ENCODE data around the gene MRPL55. TPM values are rescaled to one million over a fixed set of nuclear protein-coding genes. Genes with fewer than 3 reads are reported as not detected.

The MRPL55 gene
- total and polyA plus RNA-seq, 2 of the 13 experiments (the other 11 are each of a cell fraction or from before 2014, with no cell fraction given) = 58.6 to 92.9 TPM

DNA sequence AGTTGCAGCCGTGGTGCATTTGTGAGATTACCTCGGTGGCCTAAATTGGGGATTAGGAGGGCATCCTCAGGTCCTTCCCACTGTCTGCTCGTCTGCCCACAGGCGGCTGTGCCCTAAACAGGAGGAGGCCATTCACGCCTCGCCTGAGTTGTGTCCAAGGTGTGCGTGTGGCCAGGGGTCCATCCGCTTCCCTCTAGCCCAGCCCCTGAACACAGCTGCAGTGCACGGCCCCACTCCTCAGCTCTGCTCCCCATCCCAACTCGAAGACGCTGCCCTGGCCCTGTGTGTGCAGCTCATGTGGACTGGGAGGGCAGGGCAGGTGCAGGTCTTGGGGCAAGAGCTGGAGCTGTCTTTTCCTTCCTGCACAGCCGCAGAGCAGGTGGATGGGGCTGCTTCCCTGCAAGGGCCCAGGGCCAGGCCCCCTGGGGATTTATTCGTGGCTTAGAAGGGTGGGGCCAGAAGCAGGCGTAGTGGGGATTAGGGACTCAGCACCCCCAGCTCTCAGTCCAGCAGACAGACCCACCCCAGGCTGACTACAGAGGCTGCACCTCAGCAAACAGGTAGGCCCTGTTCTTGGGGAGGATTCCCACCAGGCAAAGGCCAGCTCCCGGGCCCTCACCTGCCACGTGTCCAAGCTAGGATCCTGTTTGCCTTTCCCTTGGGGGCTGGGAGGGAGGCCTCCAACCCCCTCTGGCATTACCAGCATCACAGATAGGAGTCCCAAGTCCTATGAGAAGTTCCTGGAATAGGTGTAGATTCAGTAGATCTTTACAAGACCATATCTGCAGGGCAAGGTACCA lies 35.3 kb upstream of the MRPL55 start (continued):
- TF ChIP-seq, protein P1, sequence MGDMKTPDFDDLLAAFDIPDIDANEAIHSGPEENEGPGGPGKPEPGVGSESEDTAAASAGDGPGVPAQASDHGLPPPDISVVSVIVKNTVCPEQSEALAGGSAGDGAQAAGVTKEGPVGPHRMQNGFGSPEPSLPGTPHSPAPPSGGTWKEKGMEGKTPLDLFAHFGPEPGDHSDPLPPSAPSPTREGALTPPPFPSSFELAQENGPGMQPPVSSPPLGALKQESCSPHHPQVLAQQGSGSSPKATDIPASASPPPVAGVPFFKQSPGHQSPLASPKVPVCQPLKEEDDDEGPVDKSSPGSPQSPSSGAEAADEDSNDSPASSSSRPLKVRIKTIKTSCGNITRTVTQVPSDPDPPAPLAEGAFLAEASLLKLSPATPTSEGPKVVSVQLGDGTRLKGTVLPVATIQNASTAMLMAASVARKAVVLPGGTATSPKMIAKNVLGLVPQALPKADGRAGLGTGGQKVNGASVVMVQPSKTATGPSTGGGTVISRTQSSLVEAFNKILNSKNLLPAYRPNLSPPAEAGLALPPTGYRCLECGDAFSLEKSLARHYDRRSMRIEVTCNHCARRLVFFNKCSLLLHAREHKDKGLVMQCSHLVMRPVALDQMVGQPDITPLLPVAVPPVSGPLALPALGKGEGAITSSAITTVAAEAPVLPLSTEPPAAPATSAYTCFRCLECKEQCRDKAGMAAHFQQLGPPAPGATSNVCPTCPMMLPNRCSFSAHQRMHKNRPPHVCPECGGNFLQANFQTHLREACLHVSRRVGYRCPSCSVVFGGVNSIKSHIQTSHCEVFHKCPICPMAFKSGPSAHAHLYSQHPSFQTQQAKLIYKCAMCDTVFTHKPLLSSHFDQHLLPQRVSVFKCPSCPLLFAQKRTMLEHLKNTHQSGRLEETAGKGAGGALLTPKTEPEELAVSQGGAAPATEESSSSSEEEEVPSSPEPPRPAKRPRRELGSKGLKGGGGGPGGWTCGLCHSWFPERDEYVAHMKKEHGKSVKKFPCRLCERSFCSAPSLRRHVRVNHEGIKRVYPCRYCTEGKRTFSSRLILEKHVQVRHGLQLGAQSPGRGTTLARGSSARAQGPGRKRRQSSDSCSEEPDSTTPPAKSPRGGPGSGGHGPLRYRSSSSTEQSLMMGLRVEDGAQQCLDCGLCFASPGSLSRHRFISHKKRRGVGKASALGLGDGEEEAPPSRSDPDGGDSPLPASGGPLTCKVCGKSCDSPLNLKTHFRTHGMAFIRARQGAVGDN (CRISPR knock-in tag; IDR thresholded peaks at IDR 0.05) = 0 out of 2 replicates have a peak, but pooled peaks have one; percentile 10

DNA sequence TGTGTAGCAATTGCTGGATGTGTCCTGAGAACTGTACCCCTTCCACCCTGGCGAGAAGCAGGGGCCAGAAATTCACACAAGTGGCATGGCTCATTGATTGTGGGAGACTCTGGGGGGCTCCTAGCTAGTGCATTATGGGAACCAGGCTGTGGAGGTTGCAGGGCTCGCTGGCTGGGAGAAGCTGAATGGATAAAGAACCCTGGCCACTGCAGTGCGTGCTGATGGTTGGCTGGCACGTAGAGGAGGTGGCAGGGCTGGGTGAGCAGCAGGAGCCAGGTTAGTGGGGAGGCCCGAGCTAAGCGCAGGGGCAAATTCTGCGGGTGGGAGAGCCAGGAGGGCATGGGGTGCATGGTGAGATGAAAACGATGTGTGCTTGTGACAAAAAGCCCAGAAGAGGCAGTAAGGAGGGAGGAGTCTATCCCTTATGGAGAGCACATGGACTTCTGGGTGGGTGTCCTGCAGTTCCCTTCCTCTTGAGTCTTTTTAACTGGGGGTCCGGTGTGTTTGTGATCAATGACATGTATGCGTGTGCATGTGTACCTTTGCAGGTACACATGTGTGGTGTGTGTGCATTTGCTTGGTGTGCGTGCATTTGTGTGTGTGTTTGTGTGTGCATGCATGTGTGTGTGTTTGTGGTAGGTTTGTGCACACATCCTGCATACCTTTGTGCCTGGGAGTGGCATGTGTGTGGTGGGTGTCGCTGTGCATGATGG lies 34.5 kb upstream of the MRPL55 start:
- Histone ChIP-seq H3K9me3 (ENCODE audit: low read length) (no peaks in the 10 kb centered on the region), H3K27me3 (ENCODE audit: control insufficient read depth in 1 of 2, insufficient read depth in 2 of 2, low read length in 2 of 2) (no peaks in the 10 kb centered on the region; a peak in 1 of 5 replicates), H3K79me2 (ENCODE audit: insufficient read depth, low read length) (peaks cover 59% of the 10 kb centered on the region), H3K9ac (ENCODE audit: insufficient read depth, low read depth, low read length) (no peak overlapping the region), H3K27ac (ENCODE audit: extremely low read length, insufficient read depth, low read length) (no peak overlapping the region), H3K36me3 (replicated peaks in 1 of 2; ENCODE audit: control insufficient read depth in 1 of 2, insufficient read depth in 2 of 2, low read length in 2 of 2) (peaks cover 4 to 17% of the 10 kb centered on the region in 2 experiments; a peak in 4 of 5 replicates), H3K4me1 (ENCODE audit: insufficient read depth, low read length) (peaks cover 42% of the 10 kb centered on the region), H3K4me2 (ENCODE audit: low read depth, low read length) (peak overlapping the region; percentile 95; the same call in 1 of the 2 replicates), H3K4me3 (replicated peaks in 1 of 3; ENCODE audit: insufficient read depth in 1 of 3, low read depth in 2 of 3, low read length in 3 of 3) (no peak overlapping the region; a peak in 1 of 6 replicates), H4K20me1 (ENCODE audit: insufficient read depth, low read length) (peaks cover 23% of the 10 kb centered on the region; the same call in 1 of the 2 replicates), H2AFZ (ENCODE audit: low read length) (no peak overlapping the region)
- ATAC-seq (no peak), DNase-seq (ENCODE audit: low spot score) (no peak), FAIRE-seq (no peak)
- in situ Hi-C loops (cut with HindIII; ENCODE audit: extremely low pct_ligation_motif_present, low pct_unique_long_range_greater_than_20kb) = no loop called here
- no TSS peak for BruUV-seq (replicated peaks)
- intact Hi-C loops (cut with micrococcal nuclease; ENCODE audit: unreplicated experiment) = no loop called here
- WGBS (ENCODE audit: low lambda C conversion rate) = 93% methylated on average over 9 of the region's 12 CpGs
- ChIA-PET CTCF (ENCODE audit: low intra/inter-chr PET ratio, low total read pairs) (no interaction called here), POLR2A (interaction anchor here (1.2 to 1.4 kb wide), 2 partner anchors 22 kb away, joined by 4 to 6 read pairs; partner anchors contain the start of gene IBA57)
- TF ChIP-seq, protein P2, sequence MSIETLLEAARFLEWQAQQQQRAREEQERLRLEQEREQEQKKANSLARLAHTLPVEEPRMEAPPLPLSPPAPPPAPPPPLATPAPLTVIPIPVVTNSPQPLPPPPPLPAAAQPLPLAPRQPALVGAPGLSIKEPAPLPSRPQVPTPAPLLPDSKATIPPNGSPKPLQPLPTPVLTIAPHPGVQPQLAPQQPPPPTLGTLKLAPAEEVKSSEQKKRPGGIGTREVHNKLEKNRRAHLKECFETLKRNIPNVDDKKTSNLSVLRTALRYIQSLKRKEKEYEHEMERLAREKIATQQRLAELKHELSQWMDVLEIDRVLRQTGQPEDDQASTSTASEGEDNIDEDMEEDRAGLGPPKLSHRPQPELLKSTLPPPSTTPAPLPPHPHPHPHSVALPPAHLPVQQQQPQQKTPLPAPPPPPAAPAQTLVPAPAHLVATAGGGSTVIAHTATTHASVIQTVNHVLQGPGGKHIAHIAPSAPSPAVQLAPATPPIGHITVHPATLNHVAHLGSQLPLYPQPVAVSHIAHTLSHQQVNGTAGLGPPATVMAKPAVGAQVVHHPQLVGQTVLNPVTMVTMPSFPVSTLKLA (IDR thresholded peaks at IDR 0.05) = peak; percentile 74
- TF ChIP-seq, protein P3, sequence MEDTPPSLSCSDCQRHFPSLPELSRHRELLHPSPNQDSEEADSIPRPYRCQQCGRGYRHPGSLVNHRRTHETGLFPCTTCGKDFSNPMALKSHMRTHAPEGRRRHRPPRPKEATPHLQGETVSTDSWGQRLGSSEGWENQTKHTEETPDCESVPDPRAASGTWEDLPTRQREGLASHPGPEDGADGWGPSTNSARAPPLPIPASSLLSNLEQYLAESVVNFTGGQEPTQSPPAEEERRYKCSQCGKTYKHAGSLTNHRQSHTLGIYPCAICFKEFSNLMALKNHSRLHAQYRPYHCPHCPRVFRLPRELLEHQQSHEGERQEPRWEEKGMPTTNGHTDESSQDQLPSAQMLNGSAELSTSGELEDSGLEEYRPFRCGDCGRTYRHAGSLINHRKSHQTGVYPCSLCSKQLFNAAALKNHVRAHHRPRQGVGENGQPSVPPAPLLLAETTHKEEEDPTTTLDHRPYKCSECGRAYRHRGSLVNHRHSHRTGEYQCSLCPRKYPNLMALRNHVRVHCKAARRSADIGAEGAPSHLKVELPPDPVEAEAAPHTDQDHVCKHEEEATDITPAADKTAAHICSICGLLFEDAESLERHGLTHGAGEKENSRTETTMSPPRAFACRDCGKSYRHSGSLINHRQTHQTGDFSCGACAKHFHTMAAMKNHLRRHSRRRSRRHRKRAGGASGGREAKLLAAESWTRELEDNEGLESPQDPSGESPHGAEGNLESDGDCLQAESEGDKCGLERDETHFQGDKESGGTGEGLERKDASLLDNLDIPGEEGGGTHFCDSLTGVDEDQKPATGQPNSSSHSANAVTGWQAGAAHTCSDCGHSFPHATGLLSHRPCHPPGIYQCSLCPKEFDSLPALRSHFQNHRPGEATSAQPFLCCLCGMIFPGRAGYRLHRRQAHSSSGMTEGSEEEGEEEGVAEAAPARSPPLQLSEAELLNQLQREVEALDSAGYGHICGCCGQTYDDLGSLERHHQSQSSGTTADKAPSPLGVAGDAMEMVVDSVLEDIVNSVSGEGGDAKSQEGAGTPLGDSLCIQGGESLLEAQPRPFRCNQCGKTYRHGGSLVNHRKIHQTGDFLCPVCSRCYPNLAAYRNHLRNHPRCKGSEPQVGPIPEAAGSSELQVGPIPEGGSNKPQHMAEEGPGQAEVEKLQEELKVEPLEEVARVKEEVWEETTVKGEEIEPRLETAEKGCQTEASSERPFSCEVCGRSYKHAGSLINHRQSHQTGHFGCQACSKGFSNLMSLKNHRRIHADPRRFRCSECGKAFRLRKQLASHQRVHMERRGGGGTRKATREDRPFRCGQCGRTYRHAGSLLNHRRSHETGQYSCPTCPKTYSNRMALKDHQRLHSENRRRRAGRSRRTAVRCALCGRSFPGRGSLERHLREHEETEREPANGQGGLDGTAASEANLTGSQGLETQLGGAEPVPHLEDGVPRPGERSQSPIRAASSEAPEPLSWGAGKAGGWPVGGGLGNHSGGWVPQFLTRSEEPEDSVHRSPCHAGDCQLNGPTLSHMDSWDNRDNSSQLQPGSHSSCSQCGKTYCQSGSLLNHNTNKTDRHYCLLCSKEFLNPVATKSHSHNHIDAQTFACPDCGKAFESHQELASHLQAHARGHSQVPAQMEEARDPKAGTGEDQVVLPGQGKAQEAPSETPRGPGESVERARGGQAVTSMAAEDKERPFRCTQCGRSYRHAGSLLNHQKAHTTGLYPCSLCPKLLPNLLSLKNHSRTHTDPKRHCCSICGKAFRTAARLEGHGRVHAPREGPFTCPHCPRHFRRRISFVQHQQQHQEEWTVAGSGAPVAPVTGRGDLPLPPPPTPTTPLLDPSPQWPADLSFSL (CRISPR knock-in tag; IDR thresholded peaks at IDR 0.05) = peak; percentile 48; the same call in 1 of the 2 replicates
- no peak for TF ChIP-seq RARG (CRISPR knock-in tag; IDR thresholded peaks at IDR 0.05; ENCODE audit: low read depth)

Data from HepG2 (cell line).